ENCODE data around the gene CD207. TPM values are rescaled to one million over a fixed set of nuclear protein-coding genes. Genes with fewer than 3 reads are reported as not detected.

Gene CD207
- polyA plus RNA-seq, 1 donor from 2014 or later: not detected

DNA sequence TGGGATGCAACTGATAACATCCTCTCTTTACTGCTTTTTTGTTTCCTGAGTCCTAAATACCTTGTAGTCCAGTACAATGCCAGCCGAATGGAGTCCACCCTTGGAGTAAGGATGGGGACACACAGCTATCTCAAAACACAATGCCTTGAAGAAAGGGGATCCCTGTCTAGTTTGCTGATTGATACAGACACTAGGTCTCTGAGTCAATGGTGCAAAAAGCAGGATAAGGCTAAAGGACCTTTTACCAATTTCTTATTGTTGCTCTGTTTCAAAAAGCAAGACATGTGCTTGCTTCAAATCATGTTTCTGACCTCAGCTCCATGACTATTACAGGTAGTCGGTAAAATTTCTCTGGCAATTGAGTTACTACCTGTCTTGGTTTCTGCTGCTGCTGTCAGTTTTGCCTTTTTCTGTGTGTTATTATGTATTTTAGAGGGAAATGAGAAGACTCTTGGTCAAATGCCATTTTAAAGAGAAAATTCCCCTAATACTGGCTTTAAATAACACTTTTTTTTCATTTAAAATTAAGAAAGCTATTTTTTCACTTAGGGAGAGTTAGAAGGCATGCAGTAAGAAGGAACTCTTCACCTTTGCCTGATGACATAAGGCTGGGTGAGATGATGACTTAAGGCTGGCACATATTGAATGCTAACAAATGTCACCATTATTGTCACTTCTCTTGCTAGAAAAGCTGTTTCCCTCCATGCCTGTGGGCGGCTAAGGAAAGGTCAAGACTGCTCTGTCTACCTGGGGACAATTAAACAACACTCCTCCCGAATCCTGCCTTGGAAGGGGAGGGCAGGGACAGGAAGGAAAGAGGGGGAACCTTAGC, 40.2 kb downstream of the CD207 start:
- Histone ChIP-seq H3F3A (ENCODE audit: insufficient read depth, low read length, poor library complexity, severe bottlenecking) (no peaks in the 10 kb centered on the region), H3K27ac (ENCODE audit: low read length) (no peak overlapping the region), H2AFZ (ENCODE audit: low read depth, low read length) (no peak overlapping the region), H3K36me3 (ENCODE audit: insufficient read depth, low read length) (no peaks in the 10 kb centered on the region), H4K20me1 (ENCODE audit: insufficient read depth) (no peaks in the 10 kb centered on the region), H3K4me2 (ENCODE audit: low read length) (no peak overlapping the region), H3K9ac (ENCODE audit: low read length) (no peak overlapping the region), H3K9me3 (ENCODE audit: low read length) (peaks cover 2% of the 10 kb centered on the region), H3K79me2 (replicated peaks; ENCODE audit: insufficient read depth, low read length) (no peaks in the 10 kb centered on the region), H3K4me3 (ENCODE audit: low read length) (no peak overlapping the region), H3K9me2 (ENCODE audit: insufficient read depth, low read length) (no peaks in the 10 kb centered on the region), H3K27me3 (ENCODE audit: insufficient read depth, low read depth, low read length) (peaks cover 22% of the 10 kb centered on the region)
- TF ChIP-seq TAF1 (IDR thresholded peaks at IDR 0.05; ENCODE audit: low read depth): no peak
- no peak for TF ChIP-seq EP300 (conservative IDR thresholded peaks at IDR 0.05; ENCODE audit: poor library complexity, severe bottlenecking)
- no peak for TF ChIP-seq POLR2AphosphoS5 (IDR thresholded peaks at IDR 0.05)
- no peak for TF ChIP-seq CTCF (IDR thresholded peaks at IDR 0.05; ENCODE audit: poor library complexity, severe bottlenecking)
- TF ChIP-seq EZH2 (IDR thresholded peaks at IDR 0.05; ENCODE audit: borderline replicate concordance, insufficient read depth, low read length, poor library complexity, severe bottlenecking): no peak
- no peak for TF ChIP-seq MXI1 (conservative IDR thresholded peaks at IDR 0.05; ENCODE audit: poor library complexity, severe bottlenecking)
- no peak for TF ChIP-seq RAD21 (conservative IDR thresholded peaks at IDR 0.05)
- TF ChIP-seq SMC3 (conservative IDR thresholded peaks at IDR 0.05; ENCODE audit: poor library complexity): no peak
- TF ChIP-seq, protein P1, sequence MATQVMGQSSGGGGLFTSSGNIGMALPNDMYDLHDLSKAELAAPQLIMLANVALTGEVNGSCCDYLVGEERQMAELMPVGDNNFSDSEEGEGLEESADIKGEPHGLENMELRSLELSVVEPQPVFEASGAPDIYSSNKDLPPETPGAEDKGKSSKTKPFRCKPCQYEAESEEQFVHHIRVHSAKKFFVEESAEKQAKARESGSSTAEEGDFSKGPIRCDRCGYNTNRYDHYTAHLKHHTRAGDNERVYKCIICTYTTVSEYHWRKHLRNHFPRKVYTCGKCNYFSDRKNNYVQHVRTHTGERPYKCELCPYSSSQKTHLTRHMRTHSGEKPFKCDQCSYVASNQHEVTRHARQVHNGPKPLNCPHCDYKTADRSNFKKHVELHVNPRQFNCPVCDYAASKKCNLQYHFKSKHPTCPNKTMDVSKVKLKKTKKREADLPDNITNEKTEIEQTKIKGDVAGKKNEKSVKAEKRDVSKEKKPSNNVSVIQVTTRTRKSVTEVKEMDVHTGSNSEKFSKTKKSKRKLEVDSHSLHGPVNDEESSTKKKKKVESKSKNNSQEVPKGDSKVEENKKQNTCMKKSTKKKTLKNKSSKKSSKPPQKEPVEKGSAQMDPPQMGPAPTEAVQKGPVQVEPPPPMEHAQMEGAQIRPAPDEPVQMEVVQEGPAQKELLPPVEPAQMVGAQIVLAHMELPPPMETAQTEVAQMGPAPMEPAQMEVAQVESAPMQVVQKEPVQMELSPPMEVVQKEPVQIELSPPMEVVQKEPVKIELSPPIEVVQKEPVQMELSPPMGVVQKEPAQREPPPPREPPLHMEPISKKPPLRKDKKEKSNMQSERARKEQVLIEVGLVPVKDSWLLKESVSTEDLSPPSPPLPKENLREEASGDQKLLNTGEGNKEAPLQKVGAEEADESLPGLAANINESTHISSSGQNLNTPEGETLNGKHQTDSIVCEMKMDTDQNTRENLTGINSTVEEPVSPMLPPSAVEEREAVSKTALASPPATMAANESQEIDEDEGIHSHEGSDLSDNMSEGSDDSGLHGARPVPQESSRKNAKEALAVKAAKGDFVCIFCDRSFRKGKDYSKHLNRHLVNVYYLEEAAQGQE (IDR thresholded peaks at IDR 0.05; ENCODE audit: borderline replicate concordance): no peak

DNA sequence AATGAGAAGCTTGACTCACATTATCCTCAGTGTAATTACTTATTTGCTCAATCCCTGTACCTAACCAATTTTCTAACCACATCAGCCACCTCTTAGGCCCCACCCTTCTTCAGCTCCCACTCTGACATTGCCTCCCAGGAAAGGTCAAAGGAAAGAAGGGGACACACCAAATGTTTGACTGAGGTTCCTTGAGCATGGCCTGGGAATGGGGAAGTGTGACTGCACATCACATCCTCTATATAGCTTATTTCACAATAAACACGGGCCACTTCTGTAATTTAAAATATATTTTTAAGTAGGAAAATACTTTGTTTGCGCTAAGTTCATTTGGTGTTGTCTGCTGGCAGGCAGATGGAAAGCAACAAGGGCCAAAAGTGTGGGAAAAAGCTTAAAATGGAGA, 42.2 kb downstream of the CD207 start:
- Histone ChIP-seq H3K36me3 (ENCODE audit: insufficient read depth, low read length) (no peaks in the 10 kb centered on the region), H4K20me1 (ENCODE audit: insufficient read depth) (no peaks in the 10 kb centered on the region), H3K79me2 (replicated peaks; ENCODE audit: insufficient read depth, low read length) (no peaks in the 10 kb centered on the region), H3F3A (ENCODE audit: insufficient read depth, low read length, poor library complexity, severe bottlenecking) (no peaks in the 10 kb centered on the region), H3K27ac (ENCODE audit: low read length) (no peak overlapping the region), H3K27me3 (ENCODE audit: insufficient read depth, low read depth, low read length) (peaks cover 41% of the 10 kb centered on the region), H3K4me3 (ENCODE audit: low read length) (no peak overlapping the region), H3K9ac (ENCODE audit: low read length) (no peak overlapping the region), H3K9me3 (ENCODE audit: low read length) (peaks cover 2% of the 10 kb centered on the region), H3K4me2 (ENCODE audit: low read length) (no peak overlapping the region), H3K9me2 (ENCODE audit: insufficient read depth, low read length) (no peaks in the 10 kb centered on the region), H2AFZ (ENCODE audit: low read depth, low read length) (no peak overlapping the region)
- TF ChIP-seq, protein P1 (IDR thresholded peaks at IDR 0.05; ENCODE audit: borderline replicate concordance): no peak
- TF ChIP-seq MXI1 (conservative IDR thresholded peaks at IDR 0.05; ENCODE audit: poor library complexity, severe bottlenecking): no peak
- TF ChIP-seq CTCF (IDR thresholded peaks at IDR 0.05; ENCODE audit: poor library complexity, severe bottlenecking): no peak
- TF ChIP-seq SMC3 (conservative IDR thresholded peaks at IDR 0.05; ENCODE audit: poor library complexity): no peak
- no peak for TF ChIP-seq RAD21 (conservative IDR thresholded peaks at IDR 0.05)
- TF ChIP-seq POLR2AphosphoS5 (IDR thresholded peaks at IDR 0.05): no peak
- no peak for TF ChIP-seq TAF1 (IDR thresholded peaks at IDR 0.05; ENCODE audit: low read depth)
- TF ChIP-seq EP300 (conservative IDR thresholded peaks at IDR 0.05; ENCODE audit: poor library complexity, severe bottlenecking): no peak
- TF ChIP-seq EZH2 (IDR thresholded peaks at IDR 0.05; ENCODE audit: borderline replicate concordance, insufficient read depth, low read length, poor library complexity, severe bottlenecking): no peak

Data from neural cell (in vitro differentiated cells).